ENCODE data around the gene NCAPH2. TPM values are rescaled to one million over a fixed set of nuclear protein-coding genes. Genes with fewer than 3 reads are reported as not detected.

Gene NCAPH2
- total and polyA plus RNA-seq, 2 of the 13 experiments (the other 11 are each of a cell fraction or from before 2014, with no cell fraction given), result 28.1 to 64.4 TPM

- TF ChIP-seq MTF2 (CRISPR knock-in tag; IDR thresholded peaks at IDR 0.05; ENCODE audit: borderline replicate concordance), result no peak
- TF ChIP-seq HOXA9 (CRISPR knock-in tag; IDR thresholded peaks at IDR 0.05; ENCODE audit: borderline replicate concordance), result peak; percentile 63
- TF ChIP-seq ZNF777 (CRISPR knock-in tag; IDR thresholded peaks at IDR 0.05), result peak; percentile 97
- no peak for TF ChIP-seq ZBTB21 (CRISPR knock-in tag; IDR thresholded peaks at IDR 0.05)
- no peak for TF ChIP-seq ZNF891 (CRISPR knock-in tag; IDR thresholded peaks at IDR 0.05)
- peak; percentile 39; the same call in 1 of the 2 replicates for TF ChIP-seq ARID4A (CRISPR knock-in tag; IDR thresholded peaks at IDR 0.05; ENCODE audit: borderline replicate concordance)
- peak; percentile 96; the same call in 1 of the 2 replicates for TF ChIP-seq ZFP82 (CRISPR knock-in tag; IDR thresholded peaks at IDR 0.05; ENCODE audit: borderline replicate concordance)
- TF ChIP-seq TCF7L2 (IDR thresholded peaks at IDR 0.05; ENCODE audit: low read depth, low read length), result no peak
- TF ChIP-seq DMAP1 (CRISPR knock-in tag; IDR thresholded peaks at IDR 0.05), result 0 out of 2 replicates have a peak, but pooled peaks have one; percentile 59
- peak; percentile 21 for TF ChIP-seq IKZF4 (CRISPR knock-in tag; IDR thresholded peaks at IDR 0.05; ENCODE audit: borderline replicate concordance, low read depth, not compliant biosample characterization)
- TF ChIP-seq PITX1 (CRISPR knock-in tag; IDR thresholded peaks at IDR 0.05), result no peak
- TF ChIP-seq KDM1A (CRISPR knock-in tag; IDR thresholded peaks at IDR 0.05), result no peak
- TF ChIP-seq, protein P1, sequence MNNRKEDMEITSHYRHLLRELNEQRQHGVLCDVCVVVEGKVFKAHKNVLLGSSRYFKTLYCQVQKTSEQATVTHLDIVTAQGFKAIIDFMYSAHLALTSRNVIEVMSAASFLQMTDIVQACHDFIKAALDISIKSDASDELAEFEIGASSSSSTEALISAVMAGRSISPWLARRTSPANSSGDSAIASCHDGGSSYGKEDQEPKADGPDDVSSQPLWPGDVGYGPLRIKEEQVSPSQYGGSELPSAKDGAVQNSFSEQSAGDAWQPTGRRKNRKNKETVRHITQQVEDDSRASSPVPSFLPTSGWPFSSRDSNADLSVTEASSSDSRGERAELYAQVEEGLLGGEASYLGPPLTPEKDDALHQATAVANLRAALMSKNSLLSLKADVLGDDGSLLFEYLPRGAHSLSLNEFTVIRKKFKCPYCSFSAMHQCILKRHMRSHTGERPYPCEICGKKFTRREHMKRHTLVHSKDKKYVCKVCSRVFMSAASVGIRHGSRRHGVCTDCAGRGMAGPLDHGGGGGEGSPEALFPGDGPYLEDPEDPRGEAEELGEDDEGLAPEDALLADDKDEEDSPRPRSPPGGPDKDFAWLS (CRISPR knock-in tag; IDR thresholded peaks at IDR 0.05; ENCODE audit: borderline replicate concordance), result no peak
- TF ChIP-seq ZNF230 (CRISPR knock-in tag; IDR thresholded peaks at IDR 0.05), result no peak
- TF ChIP-seq U2AF1 (optimal IDR thresholded peaks at IDR 0.05; ENCODE audit: low read depth, low read length), result no peak
- TF ChIP-seq RFX5 (IDR thresholded peaks at IDR 0.05; ENCODE audit: low read depth, low read length), result no peak
- no peak for TF ChIP-seq HMG20B (CRISPR knock-in tag; conservative IDR thresholded peaks at IDR 0.05)
- peak; percentile 32; the same call in 1 of the 2 replicates for TF ChIP-seq ZNF446 (CRISPR knock-in tag; IDR thresholded peaks at IDR 0.05)
- TF ChIP-seq PATZ1 (CRISPR knock-in tag; IDR thresholded peaks at IDR 0.05), result peak; percentile 8; the same call in 1 of the 2 replicates
- TF ChIP-seq ZNF33B (CRISPR knock-in tag; IDR thresholded peaks at IDR 0.05), result no peak
- TF ChIP-seq ZNF660 (CRISPR knock-in tag; IDR thresholded peaks at IDR 0.05; ENCODE audit: borderline replicate concordance, low read depth), result no peak
- no peak for TF ChIP-seq NCOA1 (CRISPR knock-in tag; IDR thresholded peaks at IDR 0.05)
Observed at GRCh38 chr22:50526108-50526833, 18.2 kb downstream of the NCAPH2 start (continued).

Data from HepG2 (cell line).